ENCODE data around the gene GLP1R. TPM values are rescaled to one million over a fixed set of nuclear protein-coding genes. Genes with fewer than 3 reads are reported as not detected.

Gene GLP1R
- total RNA-seq, 1 experiment from 2014 or later = not detected

- H2AFZ ChIP-seq (ENCODE audit: low read length) = no peak overlapping the region
- no peaks in the 10 kb centered on the region for H3K27me3 ChIP-seq (ENCODE audit: low read length)
- H3K79me2 ChIP-seq (ENCODE audit: low read length) = no peaks in the 10 kb centered on the region
- H3K9ac ChIP-seq (ENCODE audit: low read length) = no peak overlapping the region
- H3K36me3 ChIP-seq (ENCODE audit: insufficient read depth, low read length) = no peaks in the 10 kb centered on the region
- DNase-seq = no peak
- no peaks in the 10 kb centered on the region for H4K20me1 ChIP-seq (ENCODE audit: insufficient read depth, low read depth, low read length)
- no peak overlapping the region for H3K27ac ChIP-seq (ENCODE audit: low read length)
- H3K4me3 ChIP-seq (ENCODE audit: low read length) = no peak overlapping the region
- no peak overlapping the region for H3K4me2 ChIP-seq (ENCODE audit: low read depth, low read length, poor library complexity, severe bottlenecking)
- H3K9me2 ChIP-seq (replicated peaks; ENCODE audit: insufficient read depth, low read length) = no peaks in the 10 kb centered on the region
- H3K9me3 ChIP-seq (ENCODE audit: low read length) = no peaks in the 10 kb centered on the region
- H3K4me1 ChIP-seq (ENCODE audit: low read length) = no peaks in the 10 kb centered on the region
Measured at GRCh38 chr6:39075010-39075686, 26.6 kb downstream of the GLP1R start.

- H3K4me1 ChIP-seq (ENCODE audit: low read length) = no peaks in the 10 kb centered on the region
- H3K4me2 ChIP-seq (ENCODE audit: low read depth, low read length, poor library complexity, severe bottlenecking) = no peak overlapping the region
- H3K27ac ChIP-seq (ENCODE audit: low read length) = no peak overlapping the region
- H3K79me2 ChIP-seq (ENCODE audit: low read length) = no peaks in the 10 kb centered on the region
- H3K9ac ChIP-seq (ENCODE audit: low read length) = no peak overlapping the region
- no peaks in the 10 kb centered on the region for H3K9me3 ChIP-seq (ENCODE audit: low read length)
- H3K9me2 ChIP-seq (replicated peaks; ENCODE audit: insufficient read depth, low read length) = no peaks in the 10 kb centered on the region
- H3K4me3 ChIP-seq (ENCODE audit: low read length) = no peak overlapping the region
- H4K20me1 ChIP-seq (ENCODE audit: insufficient read depth, low read depth, low read length) = no peaks in the 10 kb centered on the region
- DNase-seq = no peak
- no peaks in the 10 kb centered on the region for H3K36me3 ChIP-seq (ENCODE audit: insufficient read depth, low read length)
- no peak overlapping the region for H2AFZ ChIP-seq (ENCODE audit: low read length)
- no peaks in the 10 kb centered on the region for H3K27me3 ChIP-seq (ENCODE audit: low read length)
Measured at GRCh38 chr6:39075807-39076622, 27.4 kb downstream of the GLP1R start.

GRCh38 chr6:39076623-39077535 is 28.3 kb downstream of the GLP1R start:
- Histone ChIP-seq H3K27me3 (ENCODE audit: low read length) (no peaks in the 10 kb centered on the region), H3K79me2 (ENCODE audit: low read length) (no peaks in the 10 kb centered on the region), H3K9me2 (replicated peaks; ENCODE audit: insufficient read depth, low read length) (no peaks in the 10 kb centered on the region), H4K20me1 (ENCODE audit: insufficient read depth, low read depth, low read length) (no peaks in the 10 kb centered on the region), H3K36me3 (ENCODE audit: insufficient read depth, low read length) (no peaks in the 10 kb centered on the region), H3K9me3 (ENCODE audit: low read length) (no peaks in the 10 kb centered on the region), H3K9ac (ENCODE audit: low read length) (no peak overlapping the region), H3K4me2 (ENCODE audit: low read depth, low read length, poor library complexity, severe bottlenecking) (no peak overlapping the region), H3K4me1 (ENCODE audit: low read length) (no peaks in the 10 kb centered on the region), H3K27ac (ENCODE audit: low read length) (no peak overlapping the region), H2AFZ (ENCODE audit: low read length) (no peak overlapping the region), H3K4me3 (ENCODE audit: low read length) (no peak overlapping the region)
- DNase-seq = no peak

- Histone ChIP-seq H2AFZ (ENCODE audit: low read length) (no peak overlapping the region), H3K79me2 (ENCODE audit: low read length) (no peaks in the 10 kb centered on the region), H4K20me1 (ENCODE audit: insufficient read depth, low read depth, low read length) (no peaks in the 10 kb centered on the region), H3K9me3 (ENCODE audit: low read length) (no peaks in the 10 kb centered on the region), H3K27me3 (ENCODE audit: low read length) (no peaks in the 10 kb centered on the region), H3K27ac (ENCODE audit: low read length) (no peak overlapping the region), H3K36me3 (ENCODE audit: insufficient read depth, low read length) (no peaks in the 10 kb centered on the region), H3K4me1 (ENCODE audit: low read length) (no peaks in the 10 kb centered on the region), H3K4me3 (ENCODE audit: low read length) (no peak overlapping the region), H3K4me2 (ENCODE audit: low read depth, low read length, poor library complexity, severe bottlenecking) (no peak overlapping the region), H3K9me2 (replicated peaks; ENCODE audit: insufficient read depth, low read length) (no peaks in the 10 kb centered on the region), H3K9ac (ENCODE audit: low read length) (no peak overlapping the region)
- no peak for DNase-seq
Measured at GRCh38 chr6:39077882-39078594, 29.5 kb downstream of the GLP1R start.

GRCh38 chr6:39078695-39079094 is 30.1 kb downstream of the GLP1R start:
- Histone ChIP-seq H3K79me2 (ENCODE audit: low read length) (no peaks in the 10 kb centered on the region), H3K9ac (ENCODE audit: low read length) (no peak overlapping the region), H3K4me1 (ENCODE audit: low read length) (no peaks in the 10 kb centered on the region)

GRCh38 chr6:39079197-39080125 is 30.9 kb downstream of the GLP1R start:
- Histone ChIP-seq H4K20me1 (ENCODE audit: insufficient read depth, low read depth, low read length) (0 out of 2 replicates have a peak, but pooled peaks cover 2% of the 10 kb centered on the region), H3K9me2 (replicated peaks; ENCODE audit: insufficient read depth, low read length) (no peaks in the 10 kb centered on the region), H3K9me3 (ENCODE audit: low read length) (no peaks in the 10 kb centered on the region), H3K27me3 (ENCODE audit: low read length) (no peaks in the 10 kb centered on the region), H3K79me2 (ENCODE audit: low read length) (no peaks in the 10 kb centered on the region), H3K4me1 (ENCODE audit: low read length) (no peaks in the 10 kb centered on the region), H3K36me3 (ENCODE audit: insufficient read depth, low read length) (no peaks in the 10 kb centered on the region), H3K4me2 (ENCODE audit: low read depth, low read length, poor library complexity, severe bottlenecking) (no peak overlapping the region), H3K9ac (ENCODE audit: low read length) (no peak overlapping the region), H3K27ac (ENCODE audit: low read length) (no peak overlapping the region), H2AFZ (ENCODE audit: low read length) (no peak overlapping the region), H3K4me3 (ENCODE audit: low read length) (no peak overlapping the region)
- DNase-seq = no peak

More at GRCh38 chr6:39078695-39079094, 30.1 kb downstream of the GLP1R start:
- Histone ChIP-seq H3K4me3 (ENCODE audit: low read length) (no peak overlapping the region), H3K9me3 (ENCODE audit: low read length) (no peaks in the 10 kb centered on the region), H3K27me3 (ENCODE audit: low read length) (no peaks in the 10 kb centered on the region), H3K36me3 (ENCODE audit: insufficient read depth, low read length) (no peaks in the 10 kb centered on the region), H4K20me1 (ENCODE audit: insufficient read depth, low read depth, low read length) (no peaks in the 10 kb centered on the region), H3K9me2 (replicated peaks; ENCODE audit: insufficient read depth, low read length) (no peaks in the 10 kb centered on the region), H2AFZ (ENCODE audit: low read length) (no peak overlapping the region), H3K4me2 (ENCODE audit: low read depth, low read length, poor library complexity, severe bottlenecking) (no peak overlapping the region), H3K27ac (ENCODE audit: low read length) (no peak overlapping the region)
- no peak for DNase-seq

GRCh38 chr6:39080246-39080875 is 31.8 kb downstream of the GLP1R start:
- H3K9me2 ChIP-seq (replicated peaks; ENCODE audit: insufficient read depth, low read length) = no peaks in the 10 kb centered on the region
- H3K9ac ChIP-seq (ENCODE audit: low read length) = no peak overlapping the region
- H3K4me2 ChIP-seq (ENCODE audit: low read depth, low read length, poor library complexity, severe bottlenecking) = no peak overlapping the region
- H3K4me1 ChIP-seq (ENCODE audit: low read length) = no peaks in the 10 kb centered on the region
- no peak overlapping the region for H3K4me3 ChIP-seq (ENCODE audit: low read length)
- no peaks in the 10 kb centered on the region for H3K79me2 ChIP-seq (ENCODE audit: low read length)
- DNase-seq = no peak
- H4K20me1 ChIP-seq (ENCODE audit: insufficient read depth, low read depth, low read length) = 0 out of 2 replicates have a peak, but pooled peaks cover 4% of the 10 kb centered on the region
- H3K27me3 ChIP-seq (ENCODE audit: low read length) = no peaks in the 10 kb centered on the region
- H3K27ac ChIP-seq (ENCODE audit: low read length) = no peak overlapping the region
- no peak overlapping the region for H2AFZ ChIP-seq (ENCODE audit: low read length)
- no peaks in the 10 kb centered on the region for H3K9me3 ChIP-seq (ENCODE audit: low read length)
- no peaks in the 10 kb centered on the region for H3K36me3 ChIP-seq (ENCODE audit: insufficient read depth, low read length)

Measured in Karpas-422 (cell line).